ENCODE results near the gene CCDC192.

Gene CCDC192

DNA sequence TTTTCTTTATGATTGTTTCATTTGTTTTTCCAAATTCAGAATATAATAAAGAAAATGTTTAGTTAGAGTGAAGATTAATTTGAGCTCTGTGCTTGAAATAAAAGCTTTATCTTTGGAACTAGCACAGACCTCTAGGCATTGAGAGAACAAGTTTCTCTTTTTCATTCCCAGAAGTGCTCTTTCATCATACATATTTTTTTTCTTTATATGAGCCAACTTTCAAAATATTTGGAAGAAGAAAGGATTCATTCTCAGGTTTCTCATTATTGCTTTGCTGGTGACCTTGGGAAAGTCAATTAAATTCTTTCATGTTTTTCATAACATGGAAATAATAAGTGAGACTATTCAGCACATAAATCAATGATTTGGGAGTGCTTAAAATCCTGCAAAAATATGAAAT, 37.5 kb upstream of the CCDC192 start:
- Histone ChIP-seq H3K4me2 (no peak overlapping the region), H2AFZ (ENCODE audit: low read depth) (no peak overlapping the region), H4K20me1 (ENCODE audit: insufficient read depth) (no peaks in the 10 kb centered on the region), H3K4me1 (ENCODE audit: low read depth, poor library complexity, severe bottlenecking) (no peaks in the 10 kb centered on the region), H3K27me3 (ENCODE audit: insufficient read depth, low read depth) (no peaks in the 10 kb centered on the region), H3K27ac (no peak overlapping the region), H3K4me3 (IDR thresholded peaks at IDR 0.05; ENCODE audit: insufficient read depth, low read depth, low read length) (no peak overlapping the region), H3K9ac (no peak overlapping the region), H3K36me3 (ENCODE audit: insufficient read depth) (no peaks in the 10 kb centered on the region), H3K79me2 (ENCODE audit: insufficient read depth, low read depth) (no peaks in the 10 kb centered on the region)
- TF ChIP-seq, protein P1, sequence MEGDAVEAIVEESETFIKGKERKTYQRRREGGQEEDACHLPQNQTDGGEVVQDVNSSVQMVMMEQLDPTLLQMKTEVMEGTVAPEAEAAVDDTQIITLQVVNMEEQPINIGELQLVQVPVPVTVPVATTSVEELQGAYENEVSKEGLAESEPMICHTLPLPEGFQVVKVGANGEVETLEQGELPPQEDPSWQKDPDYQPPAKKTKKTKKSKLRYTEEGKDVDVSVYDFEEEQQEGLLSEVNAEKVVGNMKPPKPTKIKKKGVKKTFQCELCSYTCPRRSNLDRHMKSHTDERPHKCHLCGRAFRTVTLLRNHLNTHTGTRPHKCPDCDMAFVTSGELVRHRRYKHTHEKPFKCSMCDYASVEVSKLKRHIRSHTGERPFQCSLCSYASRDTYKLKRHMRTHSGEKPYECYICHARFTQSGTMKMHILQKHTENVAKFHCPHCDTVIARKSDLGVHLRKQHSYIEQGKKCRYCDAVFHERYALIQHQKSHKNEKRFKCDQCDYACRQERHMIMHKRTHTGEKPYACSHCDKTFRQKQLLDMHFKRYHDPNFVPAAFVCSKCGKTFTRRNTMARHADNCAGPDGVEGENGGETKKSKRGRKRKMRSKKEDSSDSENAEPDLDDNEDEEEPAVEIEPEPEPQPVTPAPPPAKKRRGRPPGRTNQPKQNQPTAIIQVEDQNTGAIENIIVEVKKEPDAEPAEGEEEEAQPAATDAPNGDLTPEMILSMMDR (conservative IDR thresholded peaks at IDR 0.05; ENCODE audit: low read depth, low read length), result no peak

DNA sequence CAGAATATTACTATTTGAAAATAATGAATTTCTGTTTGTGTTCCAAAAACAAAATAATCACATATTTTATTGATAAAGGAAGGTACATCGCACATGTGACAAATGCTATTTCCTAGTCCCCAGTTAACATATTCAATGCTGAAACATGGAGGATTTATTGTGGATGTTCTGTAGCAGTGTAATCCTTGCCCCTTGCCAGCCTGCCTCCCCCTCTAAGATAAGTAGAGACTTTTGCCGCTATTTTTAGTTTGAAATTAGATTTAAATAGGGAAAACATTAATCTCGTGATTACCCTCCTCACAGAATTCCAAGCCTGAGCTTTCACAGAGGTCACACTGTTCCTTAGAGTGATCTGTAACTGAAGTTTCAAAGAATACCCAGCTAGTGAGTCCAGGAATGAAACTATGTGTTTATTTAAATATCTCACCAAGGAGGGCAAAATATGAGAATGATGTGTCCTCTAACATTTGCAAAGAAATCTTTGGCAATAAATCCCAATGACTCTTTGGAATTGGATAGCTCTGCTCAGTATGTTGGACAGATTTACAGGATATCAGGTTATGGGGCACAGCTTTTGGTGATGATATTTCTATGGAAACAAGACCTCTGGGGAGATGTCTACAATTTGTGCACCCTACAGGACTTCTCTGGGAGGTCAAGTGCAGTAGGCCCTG, 37.0 kb upstream of the CCDC192 start:
- Histone ChIP-seq H3K4me2 (no peak overlapping the region), H3K27ac (no peak overlapping the region), H3K36me3 (ENCODE audit: insufficient read depth) (no peaks in the 10 kb centered on the region), H3K79me2 (ENCODE audit: insufficient read depth, low read depth) (no peaks in the 10 kb centered on the region), H3K4me1 (ENCODE audit: low read depth, poor library complexity, severe bottlenecking) (no peaks in the 10 kb centered on the region), H2AFZ (ENCODE audit: low read depth) (no peak overlapping the region), H3K4me3 (IDR thresholded peaks at IDR 0.05; ENCODE audit: insufficient read depth, low read depth, low read length) (no peak overlapping the region), H3K9ac (no peak overlapping the region), H3K27me3 (ENCODE audit: insufficient read depth, low read depth) (no peaks in the 10 kb centered on the region), H4K20me1 (ENCODE audit: insufficient read depth) (no peaks in the 10 kb centered on the region)
- TF ChIP-seq, protein P1 (conservative IDR thresholded peaks at IDR 0.05; ENCODE audit: low read depth, low read length), result no peak

DNA sequence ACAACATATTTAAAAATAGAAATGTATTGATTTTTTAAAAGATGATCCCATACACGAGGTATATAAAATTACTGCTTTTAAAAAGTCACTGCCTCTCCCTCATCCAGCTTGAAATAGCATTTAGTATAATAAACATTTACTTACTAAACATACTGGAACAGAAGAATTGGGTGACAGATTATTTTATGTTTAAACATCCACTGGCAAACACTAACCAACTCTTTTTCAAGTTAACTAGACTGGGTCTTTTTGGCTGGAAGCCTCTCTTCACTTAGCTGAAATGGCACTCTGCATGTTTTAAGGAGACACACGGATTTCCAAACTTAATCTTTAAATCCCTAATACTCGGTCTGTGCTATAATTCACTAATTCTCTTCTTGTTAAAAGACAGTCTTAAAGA, 35.3 kb upstream of the CCDC192 start:
- Histone ChIP-seq H3K4me3 (IDR thresholded peaks at IDR 0.05; ENCODE audit: insufficient read depth, low read depth, low read length) (no peak overlapping the region), H3K4me2 (no peak overlapping the region), H3K36me3 (ENCODE audit: insufficient read depth) (no peaks in the 10 kb centered on the region), H3K27ac (no peak overlapping the region), H3K9ac (no peak overlapping the region), H3K79me2 (ENCODE audit: insufficient read depth, low read depth) (no peaks in the 10 kb centered on the region), H4K20me1 (ENCODE audit: insufficient read depth) (no peaks in the 10 kb centered on the region), H3K4me1 (ENCODE audit: low read depth, poor library complexity, severe bottlenecking) (no peaks in the 10 kb centered on the region), H3K27me3 (ENCODE audit: insufficient read depth, low read depth) (no peaks in the 10 kb centered on the region), H2AFZ (ENCODE audit: low read depth) (no peak overlapping the region)
- TF ChIP-seq, protein P1 (conservative IDR thresholded peaks at IDR 0.05; ENCODE audit: low read depth, low read length), result no peak

DNA sequence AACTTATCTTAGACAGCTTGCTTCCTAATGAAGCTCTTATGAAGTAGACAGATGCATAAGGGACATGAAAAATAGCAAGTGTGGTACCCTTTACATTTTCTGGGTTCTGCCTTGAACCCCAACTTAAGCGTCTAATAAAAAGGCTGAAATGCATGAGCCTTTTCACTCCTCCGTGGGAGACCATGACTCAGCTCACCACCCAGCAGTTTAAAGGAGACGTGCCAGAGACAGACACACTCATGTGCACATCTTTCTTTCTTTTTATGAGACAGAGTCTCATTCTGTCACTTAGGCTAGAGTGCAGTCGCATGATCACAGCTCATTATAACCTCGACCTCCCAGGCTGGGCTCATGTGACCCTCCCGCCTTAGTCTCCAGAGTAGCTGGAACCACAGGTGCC, 32.0 kb upstream of the CCDC192 start:
- Histone ChIP-seq H3K4me1 (ENCODE audit: low read depth, poor library complexity, severe bottlenecking) (no peaks in the 10 kb centered on the region), H3K4me2 (no peak overlapping the region), H3K36me3 (ENCODE audit: insufficient read depth) (no peaks in the 10 kb centered on the region), H3K27ac (no peak overlapping the region), H3K79me2 (ENCODE audit: insufficient read depth, low read depth) (no peaks in the 10 kb centered on the region), H4K20me1 (ENCODE audit: insufficient read depth) (no peaks in the 10 kb centered on the region), H3K9ac (no peak overlapping the region), H3K27me3 (ENCODE audit: insufficient read depth, low read depth) (no peaks in the 10 kb centered on the region), H3K4me3 (IDR thresholded peaks at IDR 0.05; ENCODE audit: insufficient read depth, low read depth, low read length) (no peak overlapping the region), H2AFZ (ENCODE audit: low read depth) (no peak overlapping the region)
- TF ChIP-seq, protein P1 (conservative IDR thresholded peaks at IDR 0.05; ENCODE audit: low read depth, low read length), result no peak

All from KMS-11 (cell line).